Astrocyte (in vitro differentiated cells and primary cell): Measurements from ENCODE around the gene SEC23A.
"Not testable (repeated sequence)": the region's sequence is repeated elsewhere in the genome, so short reads cannot be mapped to it uniquely, and the experiment has no call there.

ENCODE experiments used
- CTCF ChIP-seq: IDR thresholded peaks from 2 replicates; pipeline ENCODE4 v1.5.1; 2011; ENCODE audit warnings: low read depth, mild to moderate bottlenecking, inconsistent platforms, low read length, moderate library complexity; ENCODE audit not compliant: insufficient read depth
- EZH2 ChIP-seq: IDR thresholded peaks from 2 replicates; pipeline ENCODE4 v1.6.1; 2012; ENCODE audit warnings: mild to moderate bottlenecking, low read length, inconsistent platforms; ENCODE audit not compliant: insufficient read depth

GRCh38 chr14:39104078-39104801, 1.2 kb upstream of the SEC23A start:
- not testable (repeated sequence) for TF ChIP-seq CTCF, EZH2
